AG04449 (cell line): ENCODE measurements around the gene MEAF6.

Experiments used
- CTCF ChIA-PET: fragments of 350-600 bp; formaldehyde crosslinking; extraction: SDS; loops from one replicate; lab custom pipeline; 2021; ENCODE audit warnings: antibody characterized with exemption; lab: Yijun Ruan, JAX
- POLR2A ChIA-PET: fragments of 400-600, 350-600 bp; formaldehyde crosslinking; extraction: SDS; loops from one replicate; lab custom pipeline; 2020; ENCODE audit warnings: antibody characterized with exemption, inconsistent platforms; lab: Yijun Ruan, JAX
- DNase-seq: peaks from one replicate; pipeline ENCODE4 v3.0.0-alpha.2; 2010; ENCODE audit warnings: low read depth, low spot score
- H3K4me3 ChIP-seq: 2 replicates; pipeline ENCODE4 v1.5.1; 2011; ENCODE audit warnings: low read depth, mild to moderate bottlenecking, control low read depth, low read length
- TF ChIP-seq, protein P1 (sequence below): IDR thresholded peaks from one replicate; pipeline ENCODE4 v1.5.1; 2011; ENCODE audit warnings: mild to moderate bottlenecking, moderate library complexity, low read length, control low read depth, inconsistent platforms; ENCODE audit not compliant: insufficient read depth; ENCODE audit errors: missing control alignments

Gene MEAF6

DNA sequence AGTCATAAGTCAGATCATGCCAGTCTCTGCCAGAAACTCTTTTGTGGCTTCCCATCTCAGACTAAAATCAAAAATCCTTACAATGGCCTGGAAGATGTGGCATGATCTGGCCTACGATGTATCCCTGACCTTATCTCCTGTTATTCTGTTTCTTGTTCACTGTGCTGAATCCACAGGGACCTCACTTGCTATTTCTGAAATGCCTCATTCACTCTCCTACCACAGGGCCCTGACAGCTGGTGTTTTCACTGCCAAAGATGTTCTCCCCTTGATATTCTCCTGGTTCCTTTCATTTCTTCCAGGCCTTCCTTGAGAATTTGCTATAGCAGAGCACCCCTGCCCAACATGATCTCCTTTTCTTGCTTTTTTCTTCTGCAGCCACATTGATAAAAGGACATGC, 43.8 kb upstream of the MEAF6 start:
- no peak overlapping the region for H3K4me3 ChIP-seq
- ChIA-PET CTCF (interaction anchor here (1.8 kb wide), 1 partner anchor 124 kb away, joined by 7 read pairs; no protein-coding TSS in a partner anchor), POLR2A (no interaction called here)
- no peak for DNase-seq
- TF ChIP-seq, protein P1, sequence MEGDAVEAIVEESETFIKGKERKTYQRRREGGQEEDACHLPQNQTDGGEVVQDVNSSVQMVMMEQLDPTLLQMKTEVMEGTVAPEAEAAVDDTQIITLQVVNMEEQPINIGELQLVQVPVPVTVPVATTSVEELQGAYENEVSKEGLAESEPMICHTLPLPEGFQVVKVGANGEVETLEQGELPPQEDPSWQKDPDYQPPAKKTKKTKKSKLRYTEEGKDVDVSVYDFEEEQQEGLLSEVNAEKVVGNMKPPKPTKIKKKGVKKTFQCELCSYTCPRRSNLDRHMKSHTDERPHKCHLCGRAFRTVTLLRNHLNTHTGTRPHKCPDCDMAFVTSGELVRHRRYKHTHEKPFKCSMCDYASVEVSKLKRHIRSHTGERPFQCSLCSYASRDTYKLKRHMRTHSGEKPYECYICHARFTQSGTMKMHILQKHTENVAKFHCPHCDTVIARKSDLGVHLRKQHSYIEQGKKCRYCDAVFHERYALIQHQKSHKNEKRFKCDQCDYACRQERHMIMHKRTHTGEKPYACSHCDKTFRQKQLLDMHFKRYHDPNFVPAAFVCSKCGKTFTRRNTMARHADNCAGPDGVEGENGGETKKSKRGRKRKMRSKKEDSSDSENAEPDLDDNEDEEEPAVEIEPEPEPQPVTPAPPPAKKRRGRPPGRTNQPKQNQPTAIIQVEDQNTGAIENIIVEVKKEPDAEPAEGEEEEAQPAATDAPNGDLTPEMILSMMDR, result no peak

DNA sequence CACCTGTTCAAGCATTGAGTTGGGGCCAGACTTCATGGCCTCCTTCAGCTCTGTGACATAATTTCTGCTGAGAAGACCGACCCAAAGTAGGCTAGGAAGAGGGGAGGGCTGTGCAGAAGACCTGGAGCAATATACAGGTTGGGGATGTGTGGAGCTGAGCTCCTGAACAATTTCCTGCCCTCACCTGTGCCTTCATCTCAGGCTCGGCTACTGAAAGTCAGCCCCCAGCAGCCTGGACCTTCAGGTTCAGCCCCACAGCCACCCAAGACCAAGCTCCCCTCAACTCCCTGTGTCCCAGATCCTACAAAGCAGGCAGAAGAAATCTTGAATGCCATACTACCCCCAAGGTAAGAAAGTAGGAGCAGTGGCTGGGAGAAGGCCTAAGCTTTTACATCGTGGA, 42.8 kb upstream of the MEAF6 start:
- ChIA-PET POLR2A (no interaction called here), CTCF (interaction anchor here (0.6 to 2.2 kb wide), 6 partner anchors 19 to 303 kb away, joined by 3 to 9 read pairs (median 6); partner anchors contain the start of genes MEAF6 and MTF1)
- peak overlapping the region; percentile 60 for H3K4me3 ChIP-seq
- DNase-seq, result no peak
- TF ChIP-seq, protein P1, result no peak

DNA sequence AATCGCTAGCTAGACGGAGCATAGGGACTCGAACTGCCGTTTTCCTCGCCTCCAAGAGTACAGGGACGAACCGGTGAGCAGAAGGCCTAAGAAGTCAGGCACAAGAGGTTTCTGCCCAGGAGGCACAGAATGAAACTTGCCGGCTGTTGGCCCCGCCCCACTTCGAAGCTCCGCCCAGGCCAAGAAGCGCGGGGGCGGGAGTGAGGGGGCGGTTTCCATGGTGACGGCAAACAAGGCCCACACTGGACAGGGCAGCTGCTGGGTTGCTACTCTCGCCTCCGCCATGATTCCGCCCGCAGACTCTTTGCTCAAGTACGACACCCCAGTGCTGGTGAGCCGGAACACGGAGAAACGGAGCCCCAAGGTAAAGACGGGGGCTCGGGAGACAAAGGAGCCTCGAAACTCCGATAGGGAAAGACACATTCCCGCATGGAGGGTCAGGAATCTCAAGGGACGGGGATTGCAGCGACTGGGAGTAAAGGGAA, 42.2 kb upstream of the MEAF6 start, which contains the start of gene DNALI1:
Gene DNALI1, plus strand, starts transcription at position 229 of the 485 bp plus-strand sequence. Its CDS starts 55 bp downstream, at position 284.
- POLR2A ChIA-PET, result interaction anchor here (1.0 kb wide), 1 partner anchor 42 kb away, joined by 3 read pairs; the partner anchor contains the start of gene MEAF6
- CTCF ChIA-PET, result interaction anchor here (1.0 to 2.2 kb wide), 5 partner anchors 8 to 303 kb away, joined by 3 to 9 read pairs (median 5); partner anchors contain the start of genes MEAF6 and MTF1
- TF ChIP-seq, protein P1, result no peak
- DNase-seq, result peak; percentile 26
- peak within 1 kb of the TSS; percentile 60 for H3K4me3 ChIP-seq

DNA sequence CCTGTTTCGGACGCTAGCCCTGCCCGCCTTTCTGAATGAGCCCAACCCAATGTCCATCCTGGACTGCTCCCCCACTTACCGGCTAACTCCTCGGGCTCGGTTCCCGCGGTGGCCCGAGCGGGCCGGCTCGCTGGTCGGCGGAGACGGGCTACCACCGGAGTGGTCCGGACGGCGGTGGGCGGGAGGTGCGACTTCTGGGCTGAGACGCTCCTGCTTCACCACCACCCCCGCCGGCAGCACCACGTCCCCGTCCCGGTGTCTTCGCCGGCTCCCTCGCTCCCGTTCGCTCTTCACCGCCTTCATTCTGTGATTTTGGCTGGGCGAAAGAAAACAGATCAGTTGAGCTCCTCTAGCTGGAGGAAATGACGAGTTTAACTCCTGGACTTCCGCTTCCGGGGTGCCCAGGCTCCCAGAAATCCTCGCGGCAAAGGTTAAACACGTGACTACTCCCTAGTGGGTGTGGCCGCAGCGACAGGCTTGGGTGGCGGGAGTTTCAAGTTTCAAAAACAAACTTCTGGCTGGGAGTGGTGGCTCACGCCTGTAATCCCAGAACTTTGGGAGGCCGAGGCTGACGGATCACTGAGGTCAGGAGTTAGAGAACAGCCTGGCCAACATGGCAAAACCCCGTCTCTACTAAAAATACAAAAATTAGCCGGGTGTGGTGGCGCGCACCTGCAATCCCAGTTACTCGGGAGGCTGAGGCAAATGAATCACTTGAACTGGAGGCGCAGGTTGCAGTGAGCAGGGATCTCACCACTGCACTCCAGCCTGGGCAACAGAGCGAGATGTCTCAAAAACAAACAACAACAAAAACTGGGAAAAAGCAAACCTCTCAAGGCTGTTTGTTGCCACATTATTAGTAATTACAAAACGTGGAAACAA, 39.6 kb upstream of the MEAF6 start, which contains the start of gene SNIP1:
Gene SNIP1, minus strand, starts transcription at position 367 of the 882 bp plus-strand sequence. Its CDS starts 64 bp downstream, at position 303.
- peak; percentile 59 for DNase-seq
- ChIA-PET POLR2A (interaction anchor here (0.6 to 1.4 kb wide), 3 partner anchors 10 to 136 kb away, joined by 4 read pairs; a partner anchor contains a TSS), CTCF (interaction anchor here (0.9 to 1.3 kb wide), 4 partner anchors 8 to 128 kb away, joined by 3 to 4 read pairs (median 4); partner anchors contain the start of gene MEAF6)
- TF ChIP-seq, protein P1, result no peak
- H3K4me3 ChIP-seq, result peak within 1 kb of the TSS; percentile 99

DNA sequence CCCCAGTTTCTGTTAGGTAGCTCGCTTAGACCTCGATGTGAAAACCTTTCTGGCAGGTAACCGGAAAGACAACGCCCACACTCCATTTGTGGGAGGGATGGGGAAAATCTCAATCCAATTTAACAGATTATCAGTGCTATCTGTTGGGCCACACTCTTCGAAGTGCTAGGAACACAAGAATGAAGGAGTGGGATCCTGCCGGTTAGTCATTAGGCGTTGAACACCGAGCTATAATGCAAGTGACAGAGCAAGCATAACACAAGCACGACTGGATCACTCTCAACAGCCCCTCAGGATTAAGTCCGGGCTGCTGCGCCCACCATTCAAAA, 39.0 kb upstream of the MEAF6 start:
- no peak for DNase-seq
- CTCF ChIA-PET, result interaction anchor here (0.9 to 1.0 kb wide), 2 partner anchors 9 to 128 kb away, joined by 3 to 4 read pairs; no protein-coding TSS in a partner anchor
- TF ChIP-seq, protein P1, result no peak
- H3K4me3 ChIP-seq, result peak overlapping the region; percentile 99
- POLR2A ChIA-PET, result interaction anchor here (0.6 to 1.4 kb wide), 2 partner anchors 11 to 137 kb away, joined by 4 read pairs; a partner anchor contains a TSS
